ENCODE data around the gene METTL23. TPM values are rescaled to one million over a fixed set of nuclear protein-coding genes. Genes with fewer than 3 reads are reported as not detected.

METTL23 gene
- total and polyA plus RNA-seq, 12 donors: 18.0 to 41.8 (median 24.7) TPM

DNA sequence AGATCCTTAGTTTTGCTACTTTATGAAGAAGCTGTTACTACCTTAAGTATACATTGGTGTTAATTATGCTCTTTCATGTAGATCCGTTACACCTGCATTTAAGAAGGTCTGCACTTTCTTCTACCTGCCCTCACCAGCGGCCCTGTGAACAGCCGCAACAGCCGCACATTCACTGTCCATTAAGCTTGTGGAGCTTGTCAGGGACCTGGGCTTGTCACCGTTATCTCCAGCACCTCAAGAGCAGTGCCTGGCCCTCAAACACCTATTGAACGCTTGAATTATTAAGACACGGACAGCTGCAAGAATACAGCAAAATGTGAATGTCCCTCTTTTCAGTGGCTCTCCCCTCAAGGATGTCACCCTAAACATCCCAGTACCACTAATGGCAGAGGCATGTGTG, 12.9 kb upstream of the METTL23 start:
- Histone ChIP-seq H3K4me3 (no peak overlapping the region), H3K9me3 (no peaks in the 10 kb centered on the region), H3K36me3 (peaks cover 0 to 61% (median 24%) of the 10 kb centered on the region in 9 donors), H3K4me1 (peaks cover 21 to 77% (median 56%) of the 10 kb centered on the region in 9 donors), H3K27me3 (no peaks in the 10 kb centered on the region), H3K27ac (peak overlapping the region in 2 of 10 donors; percentile 31 to 86)
- WGBS, 2 donors: 74 to 84% methylated on average over 7 of the region's 7 CpGs
- intact Hi-C loops (cut with DNase I): loop anchor here in 8 of 10 donors (2.0 to 10.0 kb wide), 7 partner anchors 33 to 159 kb away; no protein-coding TSS in a partner anchor
- TF ChIP-seq, protein P1, sequence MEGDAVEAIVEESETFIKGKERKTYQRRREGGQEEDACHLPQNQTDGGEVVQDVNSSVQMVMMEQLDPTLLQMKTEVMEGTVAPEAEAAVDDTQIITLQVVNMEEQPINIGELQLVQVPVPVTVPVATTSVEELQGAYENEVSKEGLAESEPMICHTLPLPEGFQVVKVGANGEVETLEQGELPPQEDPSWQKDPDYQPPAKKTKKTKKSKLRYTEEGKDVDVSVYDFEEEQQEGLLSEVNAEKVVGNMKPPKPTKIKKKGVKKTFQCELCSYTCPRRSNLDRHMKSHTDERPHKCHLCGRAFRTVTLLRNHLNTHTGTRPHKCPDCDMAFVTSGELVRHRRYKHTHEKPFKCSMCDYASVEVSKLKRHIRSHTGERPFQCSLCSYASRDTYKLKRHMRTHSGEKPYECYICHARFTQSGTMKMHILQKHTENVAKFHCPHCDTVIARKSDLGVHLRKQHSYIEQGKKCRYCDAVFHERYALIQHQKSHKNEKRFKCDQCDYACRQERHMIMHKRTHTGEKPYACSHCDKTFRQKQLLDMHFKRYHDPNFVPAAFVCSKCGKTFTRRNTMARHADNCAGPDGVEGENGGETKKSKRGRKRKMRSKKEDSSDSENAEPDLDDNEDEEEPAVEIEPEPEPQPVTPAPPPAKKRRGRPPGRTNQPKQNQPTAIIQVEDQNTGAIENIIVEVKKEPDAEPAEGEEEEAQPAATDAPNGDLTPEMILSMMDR (IDR thresholded peaks at IDR 0.05): no peak
- ATAC-seq (no peak), DNase-seq (no peak)

DNA sequence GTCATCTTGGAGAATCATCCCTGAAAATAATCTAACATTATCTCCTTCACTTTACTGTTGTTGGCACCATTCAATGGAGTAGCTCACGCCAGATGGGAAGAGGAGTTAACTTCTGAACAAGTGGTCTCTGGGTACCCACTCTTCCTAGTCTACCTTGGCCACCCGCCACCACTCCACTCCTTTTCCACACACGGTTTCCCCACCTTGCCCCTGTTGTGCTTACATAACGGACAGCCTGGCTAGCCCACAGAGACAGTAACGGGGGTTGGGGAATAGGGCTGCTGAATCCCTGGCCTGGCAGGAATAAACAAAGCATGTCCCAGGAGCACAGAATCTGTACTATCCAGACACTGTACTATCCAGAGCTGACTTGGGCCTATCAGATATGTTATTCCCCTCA, 12.3 kb upstream of the METTL23 start:
- H3K27me3 ChIP-seq: no peaks in the 10 kb centered on the region
- TF ChIP-seq, protein P1 (IDR thresholded peaks at IDR 0.05): no peak
- ATAC-seq (no peak), DNase-seq (no peak)
- WGBS, 2 donors: 67 to 69% methylated on average over 5 of the region's 5 CpGs
- H3K27ac ChIP-seq: peak overlapping the region in 6 of 10 donors; percentile 31 to 87 (median 65)
- H3K4me3 ChIP-seq: no peak overlapping the region
- H3K36me3 ChIP-seq: peaks cover 0 to 67% (median 30%) of the 10 kb centered on the region in 9 donors
- intact Hi-C loops (cut with DNase I): loop anchor here in 8 of 10 donors (2.0 to 10.0 kb wide), 7 partner anchors 34 to 160 kb away; no protein-coding TSS in a partner anchor
- H3K9me3 ChIP-seq: no peaks in the 10 kb centered on the region
- peaks cover 20 to 71% (median 50%) of the 10 kb centered on the region in 9 donors for H3K4me1 ChIP-seq

DNA sequence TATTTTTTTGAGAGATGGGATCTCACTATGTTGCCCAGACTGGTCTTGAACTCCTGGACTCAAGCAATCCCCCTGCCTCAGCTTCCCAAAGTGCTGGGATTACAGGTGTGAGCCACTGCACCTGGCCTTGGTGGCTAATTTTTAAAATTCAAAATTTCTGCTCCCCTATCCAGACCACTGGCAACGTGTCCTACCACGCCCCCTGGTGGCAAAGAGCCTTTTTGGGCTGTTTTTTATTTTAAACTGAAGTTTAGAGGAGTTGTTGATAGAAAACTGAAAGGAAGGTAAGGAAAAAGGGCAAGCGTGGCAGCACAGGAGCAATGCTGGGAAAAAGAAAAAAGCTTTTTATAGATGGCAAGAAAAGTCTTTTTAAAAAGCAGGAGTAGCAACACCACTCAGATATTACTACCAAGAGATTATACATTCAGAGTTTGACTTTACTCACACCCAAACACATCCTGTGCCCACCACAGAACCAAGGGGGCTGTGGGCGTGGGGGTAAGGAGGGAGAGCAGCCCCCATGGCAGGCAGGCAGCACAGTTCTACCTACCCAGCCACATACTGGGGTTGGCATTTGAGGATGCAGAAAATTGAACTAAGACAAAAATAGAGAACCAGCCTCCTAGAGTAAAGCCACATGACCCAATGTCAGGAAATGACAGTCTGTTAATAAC, 11.7 kb upstream of the METTL23 start:
- TF ChIP-seq, protein P1 (IDR thresholded peaks at IDR 0.05): peak; percentile 68 to 89 (median 87)
- Histone ChIP-seq H3K4me1 (peaks cover 20 to 65% (median 49%) of the 10 kb centered on the region in 9 donors), H3K36me3 (peaks cover 0 to 73% (median 36%) of the 10 kb centered on the region in 9 donors), H3K4me3 (no peak overlapping the region), H3K27ac (peak overlapping the region in 8 of 10 donors; percentile 39 to 87 (median 62)), H3K9me3 (no peaks in the 10 kb centered on the region), H3K27me3 (no peaks in the 10 kb centered on the region)
- DNase-seq: peak; percentile 70 to 79
- WGBS, 2 donors: 24 to 29% methylated on average over 4 of the region's 4 CpGs
- intact Hi-C loops (cut with DNase I): loop anchor here in 8 of 10 donors (2.0 to 10.0 kb wide), 8 partner anchors 33 to 160 kb away; no protein-coding TSS in a partner anchor
- ATAC-seq: peak in 3 of 8 donors; percentile 1 to 35 (median 34)

DNA sequence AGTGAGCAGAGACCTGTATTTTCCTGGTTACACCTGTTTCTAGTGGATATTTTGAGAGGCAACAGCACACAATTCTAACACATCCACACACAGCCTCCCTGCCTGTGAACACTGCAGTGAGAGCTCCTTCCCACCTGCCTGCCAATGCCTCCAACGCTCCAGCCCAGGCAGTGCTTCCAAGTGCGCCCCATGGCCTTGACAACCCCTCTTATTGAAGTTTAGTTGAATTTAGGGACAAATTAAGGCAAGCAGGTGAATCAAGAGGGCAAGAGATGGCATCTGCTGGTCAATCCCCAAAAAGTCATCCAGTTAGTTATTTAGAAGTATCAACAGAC, 11.2 kb upstream of the METTL23 start:
- H3K4me3 ChIP-seq: peak overlapping the region in 1 of 10 donors; percentile 16
- TF ChIP-seq, protein P1 (IDR thresholded peaks at IDR 0.05): no peak
- H3K36me3 ChIP-seq: peaks cover 0 to 78% (median 41%) of the 10 kb centered on the region in 9 donors
- DNase-seq (no peak), ATAC-seq (no peak)
- H3K9me3 ChIP-seq: no peaks in the 10 kb centered on the region
- H3K4me1 ChIP-seq: peaks cover 20 to 64% (median 50%) of the 10 kb centered on the region in 9 donors
- 71 to 80% methylated on average over 2 of the region's 2 CpGs for WGBS, 2 donors
- no peaks in the 10 kb centered on the region for H3K27me3 ChIP-seq
- peak overlapping the region in 8 of 10 donors; percentile 39 to 87 (median 62) for H3K27ac ChIP-seq
- intact Hi-C loops (cut with DNase I): loop anchor here in 5 of 10 donors (2.0 to 10.0 kb wide), 5 partner anchors 33 to 161 kb away; no protein-coding TSS in a partner anchor
